ENCODE measurements around the gene DEF6.

DEF6 gene

GRCh38 chr6:35267446-35267845 lies 30.2 kb upstream of the DEF6 start:
- Mint-ChIP-seq H3K27ac (no peak overlapping the region), H3K4me1 (peaks cover 45% of the 10 kb centered on the region), H3K36me3 (peaks cover 5% of the 10 kb centered on the region)

GRCh38 chr6:35267897-35268296 lies 29.7 kb upstream of the DEF6 start:
- Mint-ChIP-seq H3K9me3 (no peaks in the 10 kb centered on the region), H3K36me3 (peaks cover 5% of the 10 kb centered on the region), H3K4me3 (no peak overlapping the region), H3K4me1 (peaks cover 40% of the 10 kb centered on the region), H3K27ac (no peak overlapping the region), H3K27me3 (no peaks in the 10 kb centered on the region)

More at GRCh38 chr6:35267446-35267845, 30.2 kb upstream of the DEF6 start:
- Mint-ChIP-seq H3K4me3 (no peak overlapping the region), H3K9me3 (no peaks in the 10 kb centered on the region), H3K27me3 (no peaks in the 10 kb centered on the region)

GRCh38 chr6:35272005-35272404 lies 25.6 kb upstream of the DEF6 start:
- Mint-ChIP-seq H3K4me1 (peaks cover 30% of the 10 kb centered on the region), H3K27me3 (no peaks in the 10 kb centered on the region), H3K27ac (no peak overlapping the region), H3K36me3 (peaks cover 2% of the 10 kb centered on the region), H3K4me3 (no peak overlapping the region), H3K9me3 (no peaks in the 10 kb centered on the region)

- Mint-ChIP-seq H3K4me1 (peaks cover 25% of the 10 kb centered on the region), H3K27ac (no peak overlapping the region)
These were observed 23.6 kb upstream of the DEF6 start for GRCh38 chr6:35273822-35274559.

GRCh38 chr6:35275744-35276260 lies 21.8 kb upstream of the DEF6 start:
- Mint-ChIP-seq H3K4me3 (no peak overlapping the region), H3K4me1 (peaks cover 22% of the 10 kb centered on the region), H3K27me3 (no peaks in the 10 kb centered on the region), H3K36me3 (no peaks in the 10 kb centered on the region), H3K27ac (no peak overlapping the region), H3K9me3 (no peaks in the 10 kb centered on the region)

More at GRCh38 chr6:35273822-35274559, 23.6 kb upstream of the DEF6 start:
- no peak overlapping the region for H3K4me3 Mint-ChIP-seq
- no peaks in the 10 kb centered on the region for H3K9me3 Mint-ChIP-seq
- H3K36me3 Mint-ChIP-seq = peaks cover 2% of the 10 kb centered on the region
- H3K27me3 Mint-ChIP-seq = no peaks in the 10 kb centered on the region

- Mint-ChIP-seq H3K36me3 (peaks cover 9% of the 10 kb centered on the region), H3K4me3 (no peak overlapping the region), H3K27me3 (no peaks in the 10 kb centered on the region), H3K9me3 (no peaks in the 10 kb centered on the region), H3K27ac (no peak overlapping the region), H3K4me1 (peaks cover 22% of the 10 kb centered on the region)
These were observed 18.9 kb upstream of the DEF6 start for GRCh38 chr6:35278708-35279107.

GRCh38 chr6:35280903-35281302 lies 16.7 kb upstream of the DEF6 start:
- no peak overlapping the region for H3K4me3 Mint-ChIP-seq
- H3K36me3 Mint-ChIP-seq = peaks cover 9% of the 10 kb centered on the region
- peaks cover 5% of the 10 kb centered on the region for H3K4me1 Mint-ChIP-seq
- H3K9me3 Mint-ChIP-seq = no peaks in the 10 kb centered on the region
- H3K27ac Mint-ChIP-seq = no peak overlapping the region
- H3K27me3 Mint-ChIP-seq = no peaks in the 10 kb centered on the region

- Mint-ChIP-seq H3K4me3 (no peak overlapping the region), H3K9me3 (no peaks in the 10 kb centered on the region), H3K27ac (no peak overlapping the region), H3K4me1 (peaks cover 5% of the 10 kb centered on the region), H3K27me3 (no peaks in the 10 kb centered on the region), H3K36me3 (peaks cover 12% of the 10 kb centered on the region)
These were observed 15.1 kb upstream of the DEF6 start for GRCh38 chr6:35282472-35282871.

GRCh38 chr6:35283361-35283760 lies 14.3 kb upstream of the DEF6 start:
- peaks cover 4% of the 10 kb centered on the region for H3K4me1 Mint-ChIP-seq
- no peaks in the 10 kb centered on the region for H3K27me3 Mint-ChIP-seq
- H3K4me3 Mint-ChIP-seq = no peak overlapping the region
- H3K36me3 Mint-ChIP-seq = peaks cover 12% of the 10 kb centered on the region
- H3K27ac Mint-ChIP-seq = no peak overlapping the region
- H3K9me3 Mint-ChIP-seq = no peaks in the 10 kb centered on the region

- H3K4me1 Mint-ChIP-seq = no peaks in the 10 kb centered on the region
- no peaks in the 10 kb centered on the region for H3K27me3 Mint-ChIP-seq
- H3K36me3 Mint-ChIP-seq = peaks cover 9% of the 10 kb centered on the region
- no peak overlapping the region for H3K27ac Mint-ChIP-seq
- H3K4me3 Mint-ChIP-seq = no peak overlapping the region
- H3K9me3 Mint-ChIP-seq = no peaks in the 10 kb centered on the region
These were observed 9.8 kb upstream of the DEF6 start for GRCh38 chr6:35287671-35288396.

GRCh38 chr6:35288834-35289233 lies 8.8 kb upstream of the DEF6 start:
- H3K27me3 Mint-ChIP-seq = no peaks in the 10 kb centered on the region
- no peaks in the 10 kb centered on the region for H3K4me1 Mint-ChIP-seq
- no peak overlapping the region for H3K27ac Mint-ChIP-seq
- peaks cover 8% of the 10 kb centered on the region for H3K36me3 Mint-ChIP-seq
- H3K4me3 Mint-ChIP-seq = no peak overlapping the region
- H3K9me3 Mint-ChIP-seq = no peaks in the 10 kb centered on the region

- no peak overlapping the region for H3K4me3 Mint-ChIP-seq
- H3K36me3 Mint-ChIP-seq = peaks cover 12% of the 10 kb centered on the region
- H3K27ac Mint-ChIP-seq = no peak overlapping the region
- H3K9me3 Mint-ChIP-seq = no peaks in the 10 kb centered on the region
- peaks cover 6% of the 10 kb centered on the region for H3K4me1 Mint-ChIP-seq
- no peaks in the 10 kb centered on the region for H3K27me3 Mint-ChIP-seq
These were observed 6.1 kb upstream of the DEF6 start for GRCh38 chr6:35291491-35291890.

- H3K36me3 Mint-ChIP-seq = peaks cover 9% of the 10 kb centered on the region
- H3K4me1 Mint-ChIP-seq = peaks cover 10% of the 10 kb centered on the region
- no peak overlapping the region for H3K27ac Mint-ChIP-seq
- H3K27me3 Mint-ChIP-seq = no peaks in the 10 kb centered on the region
- no peak overlapping the region for H3K4me3 Mint-ChIP-seq
- no peaks in the 10 kb centered on the region for H3K9me3 Mint-ChIP-seq
These were observed 5.1 kb upstream of the DEF6 start for GRCh38 chr6:35292494-35292893.

- Mint-ChIP-seq H3K4me1 (peaks cover 12% of the 10 kb centered on the region), H3K4me3 (no peak overlapping the region), H3K36me3 (peaks cover 9% of the 10 kb centered on the region), H3K9me3 (no peaks in the 10 kb centered on the region), H3K27ac (no peak overlapping the region), H3K27me3 (no peaks in the 10 kb centered on the region)
These were observed 3.9 kb upstream of the DEF6 start for GRCh38 chr6:35293681-35294080.

- Mint-ChIP-seq H3K36me3 (peaks cover 9% of the 10 kb centered on the region), H3K4me1 (peaks cover 19% of the 10 kb centered on the region), H3K27me3 (no peaks in the 10 kb centered on the region), H3K27ac (peak overlapping the region; percentile 47), H3K9me3 (no peaks in the 10 kb centered on the region), H3K4me3 (no peak overlapping the region)
These were observed 3.2 kb upstream of the DEF6 start for GRCh38 chr6:35294308-35294945.

- Mint-ChIP-seq H3K36me3 (peaks cover 9% of the 10 kb centered on the region), H3K27ac (no peak overlapping the region), H3K27me3 (no peaks in the 10 kb centered on the region), H3K4me3 (no peak overlapping the region), H3K4me1 (peaks cover 26% of the 10 kb centered on the region), H3K9me3 (no peaks in the 10 kb centered on the region)
These were observed 2.6 kb upstream of the DEF6 start for GRCh38 chr6:35295036-35295435.
